Measurements from ENCODE around the gene ASIP. TPM values are rescaled to one million over a fixed set of nuclear protein-coding genes. Genes with fewer than 3 reads are reported as not detected.

ASIP gene
- total and polyA plus RNA-seq, 4 donors = 0.39 to 0.62 TPM; not detected in 2

GRCh38 chr20:34199183-34199582, 42.0 kb upstream of the ASIP start (continued):
- no peak for TF ChIP-seq MAX (IDR thresholded peaks at IDR 0.05)

GRCh38 chr20:34200023-34200422, 41.2 kb upstream of the ASIP start:
- TF ChIP-seq EGR1 (IDR thresholded peaks at IDR 0.05; ENCODE audit: low read depth in 2 of 2) (no peak), FOXA1 (IDR thresholded peaks at IDR 0.05) (no peak), REST (IDR thresholded peaks at IDR 0.05) (no peak), CTCF (IDR thresholded peaks at IDR 0.05; ENCODE audit: low read depth, low read length, missing input control) (no peak), FOXA2 (IDR thresholded peaks at IDR 0.05) (no peak), SP1 (IDR thresholded peaks at IDR 0.05) (no peak), HNF4G (IDR thresholded peaks at IDR 0.05) (no peak)

GRCh38 chr20:34201531-34201930, 39.7 kb upstream of the ASIP start:
- peaks cover 0 to under 1% (median 0%) of the 10 kb centered on the region in 4 donors for H3K9me3 ChIP-seq (ENCODE audit: control insufficient read depth in 4 of 4, low read length in 3 of 4)
- no peak overlapping the region for H3K4me3 ChIP-seq (ENCODE audit: low read depth in 1 of 3, low read length in 3 of 3)
- no peaks in the 10 kb centered on the region for H3K4me1 ChIP-seq (ENCODE audit: control insufficient read depth in 4 of 4, insufficient read depth in 4 of 4, low read length in 3 of 4)
- 82% methylated on average over 4 of the region's 4 CpGs for WGBS
- peaks cover 0 to 2% (median 0%) of the 10 kb centered on the region in 4 donors for H3K27me3 ChIP-seq (ENCODE audit: control insufficient read depth in 4 of 4, insufficient read depth in 4 of 4, low read length in 3 of 4)
- TF ChIP-seq RAD21 (IDR thresholded peaks at IDR 0.05) (no peak), YY1 (IDR thresholded peaks at IDR 0.05) (no peak), TAF1 (conservative IDR thresholded peaks at IDR 0.05) (no peak), SP1 (IDR thresholded peaks at IDR 0.05) (no peak), HNF4G (IDR thresholded peaks at IDR 0.05) (no peak), RXRA (IDR thresholded peaks at IDR 0.05) (no peak), ATF3 (IDR thresholded peaks at IDR 0.05) (no peak), HNF4A (conservative IDR thresholded peaks at IDR 0.05) (no peak), FOXA1 (IDR thresholded peaks at IDR 0.05) (no peak), ZBTB33 (IDR thresholded peaks at IDR 0.05) (no peak), CTCF (IDR thresholded peaks at IDR 0.05; ENCODE audit: low read depth, low read length, missing input control) (no peak), EGR1 (IDR thresholded peaks at IDR 0.05; ENCODE audit: low read depth in 2 of 2) (no peak), NR2F2 (IDR thresholded peaks at IDR 0.05) (no peak), GABPA (IDR thresholded peaks at IDR 0.05 in 1 of 2, conservative IDR thresholded peaks at IDR 0.05 in 1 of 2) (no peak)
- H3K9ac ChIP-seq (ENCODE audit: low read depth in 1 of 2, low read length in 2 of 2) = no peak overlapping the region
- no peak overlapping the region for H3K27ac ChIP-seq (ENCODE audit: low read depth in 1 of 2, low read length in 2 of 2)
- no peak for DNase-seq (ENCODE audit: low spot score)
- no peaks in the 10 kb centered on the region for H3K36me3 ChIP-seq (ENCODE audit: control insufficient read depth in 4 of 4, insufficient read depth in 3 of 4, low read depth in 1 of 4, low read length in 3 of 4)

More at GRCh38 chr20:34200023-34200422, 41.2 kb upstream of the ASIP start:
- H3K36me3 ChIP-seq (ENCODE audit: control insufficient read depth in 4 of 4, insufficient read depth in 3 of 4, low read depth in 1 of 4, low read length in 3 of 4) = no peaks in the 10 kb centered on the region
- no peaks in the 10 kb centered on the region for H3K4me1 ChIP-seq (ENCODE audit: control insufficient read depth in 4 of 4, insufficient read depth in 4 of 4, low read length in 3 of 4)
- H3K4me3 ChIP-seq (ENCODE audit: low read depth in 1 of 3, low read length in 3 of 3) = no peak overlapping the region
- H3K9me3 ChIP-seq (ENCODE audit: control insufficient read depth in 4 of 4, low read length in 3 of 4) = no peaks in the 10 kb centered on the region
- H3K9ac ChIP-seq (ENCODE audit: low read depth in 1 of 2, low read length in 2 of 2) = no peak overlapping the region
- no peak for DNase-seq (ENCODE audit: low spot score)
- WGBS = 75% methylated on average over 2 of the region's 2 CpGs
- H3K27ac ChIP-seq (ENCODE audit: low read depth in 1 of 2, low read length in 2 of 2) = no peak overlapping the region
- H3K27me3 ChIP-seq (ENCODE audit: control insufficient read depth in 4 of 4, insufficient read depth in 4 of 4, low read length in 3 of 4) = peaks cover 0 to 2% (median 0%) of the 10 kb centered on the region in 4 donors
